Kidney glomerular epithelial cell (primary cell): ENCODE measurements around the gene COL4A6.

ENCODE experiments used
- DNase-seq: peaks from one replicate; lab custom pipeline; 2025; lab: John Stamatoyannopoulos, UW

COL4A6 gene

GRCh38 chrX:108331126-108331909, 106.9 kb downstream of the COL4A6 start:
- no peak for DNase-seq

- DNase-seq: no peak
These were observed 114.5 kb downstream of the COL4A6 start for GRCh38 chrX:108323751-108324150.

- no peak for DNase-seq
These were observed 116.0 kb downstream of the COL4A6 start for GRCh38 chrX:108322234-108322633.

- DNase-seq: no peak
These were observed 121.8 kb downstream of the COL4A6 start for GRCh38 chrX:108316456-108316855.

GRCh38 chrX:108313669-108314068, 124.6 kb downstream of the COL4A6 start:
- peak; percentile 22 for DNase-seq

- DNase-seq: peak; percentile 16
These were observed 125.3 kb downstream of the COL4A6 start for GRCh38 chrX:108312957-108313356.

- DNase-seq: peak; percentile 3
These were observed 126.2 kb downstream of the COL4A6 start for GRCh38 chrX:108312011-108312410.

GRCh38 chrX:108310506-108310905, 127.7 kb downstream of the COL4A6 start:
- no peak for DNase-seq

GRCh38 chrX:108309144-108309543, 129.1 kb downstream of the COL4A6 start:
- DNase-seq: no peak

- no peak for DNase-seq
These were observed 130.8 kb downstream of the COL4A6 start for GRCh38 chrX:108307132-108308085.

- DNase-seq: no peak
These were observed 132.1 kb downstream of the COL4A6 start for GRCh38 chrX:108306086-108306485.

GRCh38 chrX:108304757-108305156, 133.5 kb downstream of the COL4A6 start:
- DNase-seq: no peak

GRCh38 chrX:108304210-108304609, 134.0 kb downstream of the COL4A6 start:
- no peak for DNase-seq

GRCh38 chrX:108303682-108304081, 134.5 kb downstream of the COL4A6 start:
- DNase-seq: no peak

- no peak for DNase-seq
These were observed 138.5 kb downstream of the COL4A6 start for GRCh38 chrX:108299704-108300103.

GRCh38 chrX:108299101-108299591, 139.1 kb downstream of the COL4A6 start:
- DNase-seq: peak; percentile 51

- no peak for DNase-seq
These were observed 140.0 kb downstream of the COL4A6 start for GRCh38 chrX:108298165-108298602.

- no peak for DNase-seq
These were observed 140.9 kb downstream of the COL4A6 start for GRCh38 chrX:108297290-108297689.

- DNase-seq: no peak
These were observed 146.2 kb downstream of the COL4A6 start for GRCh38 chrX:108292053-108292452.

GRCh38 chrX:108285918-108286317, 152.3 kb downstream of the COL4A6 start:
- DNase-seq: no peak

GRCh38 chrX:108285356-108285755, 152.9 kb downstream of the COL4A6 start:
- DNase-seq: no peak

- no peak for DNase-seq
These were observed 162.5 kb downstream of the COL4A6 start for GRCh38 chrX:108275732-108276131.

- DNase-seq: no peak
These were observed 166.8 kb downstream of the COL4A6 start for GRCh38 chrX:108271397-108271787.
